K562 (cell line): ENCODE measurements around the gene PI4KA. TPM values are rescaled to one million over a fixed set of nuclear protein-coding genes. Genes with fewer than 3 reads are reported as not detected.

ENCODE experiments used
- ARID4B ChIP-seq: sonication (generic); formaldehyde crosslinking; IDR thresholded peaks from 2 replicates; pipeline ENCODE4 v1.8.0; 2022; ENCODE audit warnings: mild to moderate bottlenecking, missing genetic modification reagents
- BRD4 ChIP-seq: fragments of 200-600 bp; sonication (generic); IDR thresholded peaks from 2 replicates; pipeline ENCODE4 v1.6.1; 2017; ENCODE audit warnings: inconsistent platforms
- ELF1 ChIP-seq: fragments of 200-800 bp; sonication (Bioruptor generic); IDR thresholded peaks from 2 replicates; pipeline ENCODE4 v1.6.1; 2016; ENCODE audit warnings: missing genetic modification characterization, missing compliant biosample characterization
- HMBOX1 ChIP-seq: sonication (generic); IDR thresholded peaks from 2 replicates; pipeline ENCODE4 v1.6.1; 2016
- MAX ChIP-seq: sonication (generic); formaldehyde crosslinking; IDR thresholded peaks from 2 replicates; pipeline ENCODE4 v1.9.0; 2022; ENCODE audit warnings: mild to moderate bottlenecking, missing genetic modification reagents
- NR2C1 ChIP-seq, 2 experiments: fragments of 450-650 bp; IDR thresholded peaks; 2 replicates each; pipeline ENCODE4 v1.6.1; 2017; ENCODE audit warnings: mild to moderate bottlenecking in 2 of 2, antibody characterized with exemption in 1 of 2, inconsistent platforms in 1 of 2, missing compliant biosample characterization in 1 of 2, missing genetic modification characterization in 1 of 2
- PTTG1 ChIP-seq: fragments of 450-650 bp; IDR thresholded peaks from 2 replicates; pipeline ENCODE4 v1.6.1; 2016; ENCODE audit warnings: low read depth, mild to moderate bottlenecking, missing genetic modification characterization, missing compliant biosample characterization
- RCOR1 ChIP-seq, 2 experiments: IDR thresholded peaks; 2 replicates each; pipeline ENCODE4 v1.6.1; 2012; ENCODE audit warnings: low read depth in 2 of 2, low read length in 2 of 2, borderline replicate concordance in 1 of 2, improper control_type of control experiment in 1 of 2
- SMARCA5 ChIP-seq: fragments of 450-650 bp; IDR thresholded peaks from 2 replicates; pipeline ENCODE4 v1.6.1; 2016
- SRSF9 ChIP-seq: fragments of 200-400 bp; formaldehyde crosslinking; IDR thresholded peaks from 2 replicates; pipeline ENCODE4 v1.6.1; 2017; ENCODE audit warnings: low read depth, low read length, borderline replicate concordance
- ZC3H8 ChIP-seq: fragments of 450-650 bp; IDR thresholded peaks from 2 replicates; pipeline ENCODE4 v1.6.1; 2017
- ZFP30 ChIP-seq: fragments of 250-450 bp; sonication (Bioruptor Pico); IDR thresholded peaks from 2 replicates; pipeline ENCODE4 v1.8.0; 2022; ENCODE audit warnings: moderate library complexity, mild to moderate bottlenecking, inconsistent platforms, borderline replicate concordance
- ZNF518B ChIP-seq: fragments of 250-450 bp; sonication (Bioruptor Pico); IDR thresholded peaks from 2 replicates; pipeline ENCODE4 v1.5.0; 2021; ENCODE audit warnings: mild to moderate bottlenecking, moderate library complexity
- ZNF766 ChIP-seq: fragments of 200-800 bp; sonication (Bioruptor generic); conservative IDR thresholded peaks from 2 replicates; pipeline ENCODE4 v1.6.1; 2016; ENCODE audit warnings: missing genetic modification characterization, missing compliant biosample characterization
- ZNF830 ChIP-seq: fragments of 250-450 bp; sonication (Bioruptor Pico); IDR thresholded peaks from 2 replicates; pipeline ENCODE4 v1.5.0; 2021; ENCODE audit warnings: mild to moderate bottlenecking
- polyA plus RNA-seq, 8 experiments: library from polyadenylated mRNA; depleted of rRNA in 4 of 8; stranded (reverse) in 5 of 8; unstranded in 3 of 8; fragments of >200 nt; fragmentation: Nextera tagmentation in 2 of 8; fragmentation: Illumina TruSeq in 1 of 8; extraction: Ambion mirVana in 2 of 8; extraction: Trizol in 1 of 8; gene quantifications; 2 replicates each; pipeline versions ENCODE4 v1.2.1 to v1.2.3, GENCODE V29; 2011 to 2014; ENCODE audit warnings: inconsistent platforms in 1 of 8, missing spikeins in 1 of 8
- total RNA-seq, 7 experiments: library from RNA; depleted of rRNA in 6 of 7; stranded (reverse); fragments of >200 nt in 6 of 7; fragmentation: Illumina TruSeq in 2 of 7; extraction: Trizol in 2 of 7; gene quantifications; 2 replicates each; pipeline versions ENCODE4 v1.2.1 to v1.2.3, GENCODE V29; 2011 to 2021; ENCODE audit warnings: low replicate concordance in 1 of 7
- TF ChIP-seq, protein P1 (sequence below): IDR thresholded peaks from 2 replicates; pipeline ENCODE4 v1.6.1; 2011; ENCODE audit warnings: borderline replicate concordance, low read depth, mild to moderate bottlenecking, moderate library complexity, low read length; ENCODE audit not compliant: insufficient read depth, poor library complexity, severe bottlenecking

PI4KA gene
- total and polyA plus RNA-seq, 9 of the 15 experiments (the other 6 are each of a cell fraction or from before 2014, with no cell fraction given) = 7.3 to 187 (median 84.7) TPM

DNA sequence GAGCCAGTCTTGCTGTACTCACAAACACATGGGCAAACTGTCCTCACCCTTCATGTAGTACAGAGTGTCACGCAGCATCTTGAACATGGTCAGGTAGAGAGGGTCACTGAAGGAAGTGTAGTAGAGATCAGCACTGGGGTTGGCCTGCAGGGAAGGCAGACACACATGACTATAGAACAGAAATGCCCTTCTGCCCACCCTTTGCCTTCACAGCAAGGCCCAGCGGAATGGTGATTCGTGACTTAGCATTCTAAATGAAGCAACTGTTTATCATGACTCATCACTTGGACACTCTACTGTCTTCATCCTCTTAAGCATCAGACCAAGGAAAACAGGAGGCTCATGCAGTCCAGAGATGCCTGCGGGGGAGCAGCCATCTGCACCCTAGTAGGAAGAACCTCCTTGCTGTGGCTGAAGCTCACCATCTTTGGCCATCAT, 51.3 kb downstream of the PI4KA start (continued):
- TF ChIP-seq ZC3H8 (no peak), SMARCA5 (no peak), MAX (CRISPR knock-in tag) (peak; percentile 68), NR2C1 (IDR thresholded peaks at IDR 0.05) (no peak), NR2C1 (tag; IDR thresholded peaks at IDR 0.05) (0 out of 2 replicates have a peak, but pooled peaks have one; percentile 41), ZNF518B (CRISPR knock-in tag) (no peak), RCOR1 (IDR thresholded peaks at IDR 0.05; ENCODE audit: borderline replicate concordance in 1 of 2, low read depth in 2 of 2, low read length in 2 of 2) (peak in 1 of 2 experiments; percentile 92; a peak in 2 of 4 replicates), SRSF9 (no peak), PTTG1 (tag) (no peak), ELF1 (tag) (no peak), ARID4B (no peak), ZFP30 (CRISPR knock-in tag) (no peak), BRD4 (no peak), HMBOX1 (no peak), ZNF766 (CRISPR knock-in tag) (peak; percentile 73; the same call in 1 of the 2 replicates), ZNF830 (CRISPR knock-in tag) (no peak)
- TF ChIP-seq, protein P1, sequence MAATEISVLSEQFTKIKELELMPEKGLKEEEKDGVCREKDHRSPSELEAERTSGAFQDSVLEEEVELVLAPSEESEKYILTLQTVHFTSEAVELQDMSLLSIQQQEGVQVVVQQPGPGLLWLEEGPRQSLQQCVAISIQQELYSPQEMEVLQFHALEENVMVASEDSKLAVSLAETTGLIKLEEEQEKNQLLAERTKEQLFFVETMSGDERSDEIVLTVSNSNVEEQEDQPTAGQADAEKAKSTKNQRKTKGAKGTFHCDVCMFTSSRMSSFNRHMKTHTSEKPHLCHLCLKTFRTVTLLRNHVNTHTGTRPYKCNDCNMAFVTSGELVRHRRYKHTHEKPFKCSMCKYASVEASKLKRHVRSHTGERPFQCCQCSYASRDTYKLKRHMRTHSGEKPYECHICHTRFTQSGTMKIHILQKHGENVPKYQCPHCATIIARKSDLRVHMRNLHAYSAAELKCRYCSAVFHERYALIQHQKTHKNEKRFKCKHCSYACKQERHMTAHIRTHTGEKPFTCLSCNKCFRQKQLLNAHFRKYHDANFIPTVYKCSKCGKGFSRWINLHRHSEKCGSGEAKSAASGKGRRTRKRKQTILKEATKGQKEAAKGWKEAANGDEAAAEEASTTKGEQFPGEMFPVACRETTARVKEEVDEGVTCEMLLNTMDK = no peak
